ENCODE results near the gene TNPO3. TPM values are rescaled to one million over a fixed set of nuclear protein-coding genes. Genes with fewer than 3 reads are reported as not detected.

Gene TNPO3
- total and polyA plus RNA-seq, 2 of the 4 experiments (the other 2 are of a cell fraction): 24.2 to 77.2 TPM

DNA sequence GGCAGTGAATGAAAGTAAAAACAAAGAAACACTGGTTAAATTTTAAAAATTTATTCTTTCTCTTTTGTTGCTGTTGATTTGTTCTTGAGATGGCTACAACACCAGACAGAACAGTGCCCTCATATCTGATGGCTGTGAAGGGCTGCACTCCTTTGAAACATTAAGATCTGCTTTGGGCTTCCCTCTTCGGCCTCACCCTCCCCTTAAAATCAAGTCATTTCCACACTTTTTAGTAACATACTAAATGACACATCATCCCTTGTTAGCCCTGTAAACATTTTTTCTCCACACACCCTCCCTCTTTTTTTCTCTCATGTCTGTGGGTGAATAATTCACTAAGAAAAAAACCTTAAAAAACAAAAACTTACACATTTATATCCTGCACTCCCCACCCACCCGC lies 100.8 kb downstream of the TNPO3 start:
- Histone ChIP-seq H3K9ac (ENCODE audit: low read depth, low read length) (no peak overlapping the region), H2AK5ac (ENCODE audit: low read depth, low read length) (no peak overlapping the region), H3K36me3 (ENCODE audit: control insufficient read depth, insufficient read depth, low read length) (peaks cover 26% of the 10 kb centered on the region), H2BK5ac (ENCODE audit: low read depth, low read length, poor library complexity, severe bottlenecking) (no peak overlapping the region), H3K18ac (ENCODE audit: low read depth, low read length) (no peak overlapping the region), H4K91ac (ENCODE audit: insufficient read depth, low read depth, low read length) (no peak overlapping the region), H4K20me1 (ENCODE audit: insufficient read depth, low read length) (no peaks in the 10 kb centered on the region), H4K5ac (ENCODE audit: low read depth, low read length) (no peak overlapping the region), H3K4ac (ENCODE audit: low read depth, low read length) (no peak overlapping the region), H4K8ac (ENCODE audit: low read depth in 2 of 2, low read length in 2 of 2) (no peak overlapping the region), H3K9me3 (ENCODE audit: control insufficient read depth, insufficient read depth, low read length) (no peaks in the 10 kb centered on the region), H3K23ac (ENCODE audit: low read depth, low read length) (no peak overlapping the region), H3K4me3 (ENCODE audit: insufficient read depth, low read depth, low read length) (no peak overlapping the region), H3K56ac (ENCODE audit: extremely low read depth, insufficient read depth, low read length) (no peak overlapping the region), H2BK15ac (ENCODE audit: low read depth, low read length) (no peak overlapping the region), H3K27me3 (ENCODE audit: control insufficient read depth, insufficient read depth, low read length) (no peaks in the 10 kb centered on the region), H3K4me2 (ENCODE audit: low read depth, low read length) (no peak overlapping the region), H3K27ac (ENCODE audit: insufficient read depth, low read length) (no peak overlapping the region), H3K14ac (replicated peaks; ENCODE audit: low read depth, low read length) (no peak overlapping the region), H2AFZ (replicated peaks; ENCODE audit: low read length, poor library complexity) (no peak overlapping the region), H3K4me1 (ENCODE audit: control insufficient read depth, insufficient read depth, low read length) (no peaks in the 10 kb centered on the region), H3K9me1 (ENCODE audit: insufficient read depth, low read length) (peaks cover 3% of the 10 kb centered on the region), H3K79me1 (ENCODE audit: low read depth in 1 of 2, low read length in 2 of 2) (no peaks in the 10 kb centered on the region), H2BK20ac (ENCODE audit: low read depth, low read length) (no peak overlapping the region), H2AK9ac (replicated peaks; ENCODE audit: low read depth, low read length, poor library complexity) (no peak overlapping the region), H2BK120ac (ENCODE audit: low read depth, low read length) (no peak overlapping the region)
- TF ChIP-seq, protein P1, sequence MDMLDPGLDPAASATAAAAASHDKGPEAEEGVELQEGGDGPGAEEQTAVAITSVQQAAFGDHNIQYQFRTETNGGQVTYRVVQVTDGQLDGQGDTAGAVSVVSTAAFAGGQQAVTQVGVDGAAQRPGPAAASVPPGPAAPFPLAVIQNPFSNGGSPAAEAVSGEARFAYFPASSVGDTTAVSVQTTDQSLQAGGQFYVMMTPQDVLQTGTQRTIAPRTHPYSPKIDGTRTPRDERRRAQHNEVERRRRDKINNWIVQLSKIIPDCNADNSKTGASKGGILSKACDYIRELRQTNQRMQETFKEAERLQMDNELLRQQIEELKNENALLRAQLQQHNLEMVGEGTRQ (IDR thresholded peaks at IDR 0.05; ENCODE audit: low read depth, low read length): no peak
- TF ChIP-seq CEBPB (IDR thresholded peaks at IDR 0.05; ENCODE audit: low read depth, low read length): no peak
- no peak for TF ChIP-seq RCOR1 (IDR thresholded peaks at IDR 0.05; ENCODE audit: insufficient replicate concordance, low read length)
- no peak for TF ChIP-seq RFX5 (IDR thresholded peaks at IDR 0.05; ENCODE audit: low read depth, low read length)
- TF ChIP-seq CHD1 (IDR thresholded peaks at IDR 0.05; ENCODE audit: low read depth, low read length): no peak
- TF ChIP-seq FOS (IDR thresholded peaks at IDR 0.05; ENCODE audit: low read depth, low read length): no peak
- no TSS peak for BruUV-seq (replicated peaks)
- DNase-seq (no peak), ATAC-seq (ENCODE audit: low read depth) (no peak)
- CTCF ChIA-PET: no interaction called here
- dilution Hi-C loops (cut with HindIII; ENCODE audit: low sequenced_read_pairs, unreplicated experiment): no loop called here
- in situ Hi-C loops (cut with MboI; ENCODE audit: low sequenced_read_pairs): no loop called here
- WGBS, 2 experiments (ENCODE audit: extremely low coverage in 2 of 2, insufficient read length in 1 of 2): no CpG with 5 or more reads among the region's 2 CpGs
- POLR2A ChIA-PET (ENCODE audit: unreplicated experiment): no interaction called here
- intact Hi-C loops (cut with micrococcal nuclease): no loop called here
